GM18951 (cell line): ENCODE data around the gene TCF21.
"Not testable (repeated sequence)": the region's sequence is repeated elsewhere in the genome, so short reads cannot be mapped to it uniquely, and the experiment has no call there.

ENCODE experiments used
- POLR2A ChIP-seq: IDR thresholded peaks from 4 replicates; pipeline ENCODE4 v1.6.1; 2011; ENCODE audit warnings: mild to moderate bottlenecking; ENCODE audit not compliant: insufficient read length, insufficient read depth; ENCODE audit errors: extremely low read depth
- in situ Hi-C: fragments of 300-500 bp; cut with MboI; formaldehyde crosslinking; loops from one replicate; pipeline ENCODE4 v1.12.0; 2022; ENCODE audit warnings: low sequenced_read_pairs, mixed read lengths, inconsistent platforms; ENCODE audit not compliant: unreplicated experiment

The TCF21 gene

GRCh38 chr6:133888929-133889556 lies at the start of gene TCF21:
Gene TCF21 (plus strand): TSS chr6:133889113. CDS start chr6:133889398, 285 bp downstream.
- in situ Hi-C loops, result no loop called here
- TF ChIP-seq POLR2A, result no peak

GRCh38 chr6:133841176-133841575 lies 47.7 kb upstream of the TCF21 start:
- no peak for TF ChIP-seq POLR2A
- in situ Hi-C loops, result no loop called here

GRCh38 chr6:133843098-133843497 lies 45.8 kb upstream of the TCF21 start:
- in situ Hi-C loops, result no loop called here
- no peak for TF ChIP-seq POLR2A

GRCh38 chr6:133844709-133845108 lies 44.2 kb upstream of the TCF21 start:
- no peak for TF ChIP-seq POLR2A
- in situ Hi-C loops, result no loop called here

GRCh38 chr6:133854041-133854363 lies 34.9 kb upstream of the TCF21 start:
- no peak for TF ChIP-seq POLR2A
- in situ Hi-C loops, result no loop called here

GRCh38 chr6:133854364-133855275 lies 34.3 kb upstream of the TCF21 start:
- in situ Hi-C loops, result no loop called here
- no peak for TF ChIP-seq POLR2A

- no peak for TF ChIP-seq POLR2A
- in situ Hi-C loops, result no loop called here
These were observed 33.5 kb upstream of the TCF21 start for GRCh38 chr6:133855276-133855990.

- in situ Hi-C loops, result no loop called here
- no peak for TF ChIP-seq POLR2A
These were observed 32.9 kb upstream of the TCF21 start for GRCh38 chr6:133855991-133856370.

GRCh38 chr6:133856911-133857310 lies 32.0 kb upstream of the TCF21 start:
- no peak for TF ChIP-seq POLR2A

GRCh38 chr6:133857696-133858095 lies 31.2 kb upstream of the TCF21 start:
- in situ Hi-C loops, result no loop called here

More at GRCh38 chr6:133856911-133857310, 32.0 kb upstream of the TCF21 start:
- in situ Hi-C loops, result no loop called here

GRCh38 chr6:133861337-133861736 lies 27.6 kb upstream of the TCF21 start:
- in situ Hi-C loops, result not testable (repeated sequence)

More at GRCh38 chr6:133857696-133858095, 31.2 kb upstream of the TCF21 start:
- no peak for TF ChIP-seq POLR2A

- in situ Hi-C loops, result no loop called here
- no peak for TF ChIP-seq POLR2A
These were observed 25.7 kb upstream of the TCF21 start for GRCh38 chr6:133863228-133863627.

- in situ Hi-C loops, result no loop called here
- TF ChIP-seq POLR2A, result no peak
These were observed 23.2 kb upstream of the TCF21 start for GRCh38 chr6:133865680-133866079.
